Measurements from ENCODE around the gene CSTPP1.

Gene CSTPP1

DNA sequence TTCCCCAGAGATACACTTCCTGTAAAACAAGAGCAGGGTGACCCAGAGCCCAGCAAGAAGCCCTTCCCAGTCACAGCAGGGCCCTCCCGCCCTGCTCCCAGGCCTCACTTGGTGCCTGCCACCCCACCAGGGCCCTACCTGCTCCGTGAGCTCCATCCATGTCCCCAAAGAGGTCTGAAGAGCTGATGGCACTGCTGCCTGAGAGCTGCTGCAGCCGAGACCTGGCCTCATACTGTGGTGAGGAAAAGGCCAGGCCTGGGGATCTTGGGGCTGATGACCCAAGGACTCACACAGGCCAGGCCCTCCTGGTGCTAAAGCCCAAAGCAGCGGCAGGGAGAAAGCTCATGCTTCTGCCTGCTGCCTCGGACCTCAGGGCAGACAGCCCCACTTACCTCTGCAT, 229.8 kb downstream of the CSTPP1 start:
- DNase-seq: no peak

DNA sequence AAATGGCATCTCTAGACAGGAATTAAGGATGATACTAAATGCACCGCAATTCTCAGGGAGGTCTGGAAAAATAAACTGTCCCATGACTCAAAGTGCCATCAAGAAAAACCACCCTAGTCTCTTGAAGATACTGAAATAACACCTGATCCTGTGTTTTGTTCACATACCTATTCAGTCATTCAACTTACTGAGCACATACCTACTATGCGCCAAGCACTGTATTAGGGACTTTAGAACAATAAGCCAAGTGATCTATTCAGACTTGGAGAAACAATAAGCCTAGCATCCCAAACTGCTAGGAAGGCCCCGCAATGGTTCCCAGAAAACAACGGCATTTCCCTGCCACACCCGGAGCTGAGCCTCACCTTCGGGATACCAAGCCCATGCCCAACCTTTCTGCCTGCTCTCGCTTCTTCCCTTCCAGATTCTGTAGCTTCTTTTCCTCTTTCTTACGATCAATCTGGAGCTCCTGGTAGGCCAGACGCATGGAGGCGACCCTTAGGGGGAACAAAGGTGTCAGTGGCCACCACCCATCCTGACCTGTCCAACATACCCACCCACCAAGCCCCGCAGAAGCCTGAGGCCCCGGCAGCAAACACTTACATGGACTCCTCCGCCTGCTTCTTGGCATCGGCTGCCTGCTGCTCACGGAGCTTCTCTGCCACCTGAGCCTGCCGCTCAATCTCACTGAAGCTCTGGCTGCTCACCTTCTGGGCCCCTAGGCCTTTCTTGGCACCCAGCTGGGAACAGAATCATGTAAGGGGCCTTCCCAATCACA, 234.7 kb downstream of the CSTPP1 start:
- no peak for DNase-seq

DNA sequence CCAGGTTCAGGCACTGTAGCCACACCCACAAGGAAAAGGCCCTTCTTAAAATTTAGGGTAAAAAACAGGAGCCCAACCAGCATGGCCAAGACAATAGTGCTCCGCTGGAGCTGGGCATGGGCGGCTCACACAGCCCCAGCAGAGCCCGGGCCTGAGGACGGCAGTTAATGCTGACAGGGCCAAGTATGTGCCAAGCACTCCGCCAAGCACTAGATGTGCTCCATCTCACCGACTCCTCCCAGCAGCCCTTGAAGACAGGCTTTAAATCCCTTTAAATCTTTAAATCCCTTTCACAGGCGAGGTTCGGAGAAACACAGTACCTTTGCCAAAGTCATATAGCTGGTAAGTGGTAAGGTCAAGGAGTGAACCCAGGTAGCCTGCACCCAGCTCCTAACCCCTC, 235.3 kb downstream of the CSTPP1 start:
- no peak for DNase-seq

DNA sequence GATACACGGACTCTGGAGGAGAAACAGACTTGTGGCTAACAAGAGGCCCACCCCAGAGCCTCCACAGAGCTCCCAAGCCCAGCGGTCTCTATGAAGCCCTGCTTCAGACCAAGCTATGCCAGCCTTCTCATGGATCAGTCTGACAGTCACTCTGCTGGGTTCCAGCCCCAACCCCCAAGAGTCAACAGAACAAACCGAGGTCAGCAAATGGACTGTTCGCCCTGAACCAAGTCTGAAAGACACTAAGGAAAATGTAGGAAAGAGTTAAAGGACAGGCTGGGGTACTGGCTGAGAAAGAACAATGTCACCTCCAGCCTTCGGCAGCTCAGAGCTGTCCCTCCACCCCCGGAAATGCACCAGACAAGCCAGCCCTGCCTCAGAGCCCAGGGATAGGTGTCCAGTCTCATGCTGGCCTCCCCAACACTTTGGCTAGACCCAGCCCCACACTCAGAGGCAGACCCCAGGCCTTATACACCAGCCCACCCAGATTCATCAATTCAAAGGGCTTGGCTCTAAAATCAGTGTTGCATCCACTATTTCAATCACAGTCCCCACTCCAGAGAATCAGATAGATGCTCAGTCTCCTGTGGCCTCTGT, 236.3 kb downstream of the CSTPP1 start:
- DNase-seq: no peak

DNA sequence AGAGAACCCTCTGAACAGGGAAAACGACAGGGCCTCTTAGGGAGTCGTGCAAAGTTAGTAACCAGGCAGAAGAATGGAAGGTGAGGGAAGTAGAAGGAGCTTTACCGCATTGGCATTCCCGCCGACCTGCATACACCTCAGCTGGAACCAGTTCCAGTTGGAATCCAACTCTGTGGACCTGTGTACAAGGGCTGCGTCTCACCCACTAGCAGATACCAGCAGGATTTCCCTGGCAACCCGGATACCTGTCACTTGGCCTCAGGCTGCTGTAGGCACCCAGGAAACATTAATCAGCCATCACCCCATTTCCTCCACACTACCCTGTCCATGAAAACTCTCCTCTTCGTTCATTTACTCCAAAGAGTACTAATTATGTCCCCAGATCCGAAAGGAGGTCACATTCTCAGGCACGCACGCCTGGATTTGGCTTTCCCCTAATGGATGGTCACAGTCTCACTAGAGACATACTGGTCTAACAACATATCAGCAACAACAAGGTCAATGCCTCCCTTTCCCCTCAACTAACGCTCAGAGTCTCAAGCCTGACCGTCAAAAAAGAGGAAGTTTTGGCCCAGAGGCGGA, 239.3 kb downstream of the CSTPP1 start:
- no peak for DNase-seq

DNA sequence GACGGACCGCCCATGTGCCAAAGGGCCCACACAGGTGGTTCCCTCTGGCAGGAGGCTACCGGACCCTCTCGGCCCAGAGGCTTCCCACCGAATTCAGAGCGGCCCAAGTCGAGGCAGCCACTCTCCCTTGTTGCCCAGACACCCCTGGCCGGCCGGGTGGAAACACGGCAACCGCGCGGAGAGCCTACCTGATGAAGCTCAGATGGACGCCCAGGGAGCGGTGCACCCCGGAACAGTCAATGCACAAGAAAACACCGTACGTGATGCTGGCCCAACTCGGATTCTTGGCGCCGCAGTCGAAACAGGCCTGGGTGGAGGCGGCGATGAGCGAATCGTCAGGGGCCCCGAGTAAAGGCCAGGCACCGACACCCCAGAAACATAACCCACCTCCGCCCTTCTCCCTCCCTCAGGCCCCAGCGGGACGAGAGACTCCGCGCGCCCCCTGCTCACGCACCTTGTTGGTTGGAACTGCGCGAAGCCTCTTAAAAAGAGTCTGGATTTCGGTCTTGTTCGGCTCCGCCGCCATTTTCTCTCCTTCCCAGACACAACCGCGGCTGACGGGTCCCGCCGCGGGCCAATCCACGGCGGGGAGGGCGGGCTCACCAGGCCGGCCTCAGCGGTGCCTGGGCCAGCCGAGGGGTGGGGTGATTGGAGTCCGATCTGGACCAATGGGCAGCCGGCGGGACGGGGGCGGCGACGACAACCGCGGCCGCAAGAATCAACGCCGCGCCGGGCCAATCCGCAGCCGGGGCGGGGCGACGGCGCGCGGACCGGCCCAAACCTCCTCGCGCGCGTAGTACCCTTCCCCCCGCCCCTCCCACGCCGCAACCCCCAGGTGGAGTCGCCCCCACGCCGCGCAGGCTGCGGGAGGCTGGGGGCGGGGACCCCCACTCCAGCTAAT, 240.0 kb downstream of the CSTPP1 start, which contains the start of gene ARFGAP2:
ARFGAP2 (minus strand) TSS at position 552 of the 901 bp plus-strand sequence; CDS start at position 526, 26 bp downstream.
- DNase-seq: peak; percentile 91

DNA sequence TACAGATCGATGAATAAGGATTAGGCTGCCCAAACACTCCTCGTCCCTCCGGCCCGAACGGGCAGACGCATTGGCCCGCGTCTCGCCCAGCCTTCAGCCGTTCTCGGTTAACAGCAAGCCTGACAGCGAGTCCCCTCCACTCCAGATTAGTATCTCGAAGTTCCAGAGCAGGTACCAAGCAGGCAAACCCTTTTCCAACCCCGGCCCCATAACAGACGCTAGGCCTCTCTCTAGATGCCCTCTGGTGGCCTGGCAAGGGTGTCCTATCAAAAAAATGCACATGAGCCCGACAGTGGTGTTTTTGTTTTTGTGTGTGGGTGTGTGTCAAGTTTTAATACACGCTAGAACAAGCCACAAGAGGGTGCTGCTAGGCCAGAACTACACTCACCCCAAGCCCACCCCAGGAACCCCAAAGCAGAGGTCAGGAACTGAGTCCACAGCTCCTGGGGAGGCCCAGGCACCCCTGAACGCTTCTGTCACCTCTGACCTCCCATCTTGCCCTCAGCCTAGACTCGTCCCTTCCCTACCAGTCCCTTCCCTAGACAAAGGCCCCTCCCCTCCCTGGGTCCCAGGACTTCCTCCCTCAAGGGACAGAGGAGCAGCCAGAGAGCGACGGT, 240.8 kb downstream of the CSTPP1 start:
- peak; percentile 37 for DNase-seq

DNA sequence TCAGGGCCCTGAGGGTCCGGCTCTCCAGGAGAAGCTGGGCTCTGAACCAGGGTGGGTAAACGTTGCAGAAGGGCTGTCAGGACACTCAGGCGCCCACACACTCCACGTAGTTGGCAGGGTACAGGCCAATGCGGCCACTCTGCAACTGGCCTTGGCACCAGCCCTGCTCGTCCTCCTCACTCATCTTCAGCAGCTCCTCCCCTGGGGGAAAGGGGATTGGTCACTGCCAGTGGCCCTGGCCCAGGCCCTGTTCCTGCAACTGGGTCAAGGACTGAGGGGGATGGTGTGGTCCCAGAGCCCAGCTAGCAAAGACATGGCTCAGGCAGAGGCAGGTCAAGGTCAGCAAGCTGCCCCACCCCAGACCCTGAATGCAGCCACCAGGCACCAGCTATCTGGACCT, 241.3 kb downstream of the CSTPP1 start:
- DNase-seq: no peak

DNA sequence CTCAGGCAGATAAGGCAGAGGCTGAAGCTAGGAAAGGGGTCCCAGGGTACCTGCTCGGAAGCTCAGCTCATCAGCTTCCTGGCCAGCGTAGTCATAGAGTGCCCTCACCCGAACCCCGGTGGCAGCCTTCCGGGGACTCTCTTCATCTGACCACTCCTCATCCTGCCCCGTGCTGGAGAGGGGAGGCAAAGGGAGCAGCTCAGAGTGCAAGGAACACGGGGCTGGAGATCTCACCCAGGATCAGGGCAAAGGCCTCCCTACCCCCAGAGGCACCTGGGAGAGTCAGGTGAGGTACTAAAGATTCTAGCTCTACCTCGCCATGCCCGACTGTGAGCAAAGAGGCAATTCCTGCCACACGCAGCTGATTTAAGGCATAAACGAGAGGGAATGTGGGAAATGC, 241.8 kb downstream of the CSTPP1 start:
- no peak for DNase-seq

DNA sequence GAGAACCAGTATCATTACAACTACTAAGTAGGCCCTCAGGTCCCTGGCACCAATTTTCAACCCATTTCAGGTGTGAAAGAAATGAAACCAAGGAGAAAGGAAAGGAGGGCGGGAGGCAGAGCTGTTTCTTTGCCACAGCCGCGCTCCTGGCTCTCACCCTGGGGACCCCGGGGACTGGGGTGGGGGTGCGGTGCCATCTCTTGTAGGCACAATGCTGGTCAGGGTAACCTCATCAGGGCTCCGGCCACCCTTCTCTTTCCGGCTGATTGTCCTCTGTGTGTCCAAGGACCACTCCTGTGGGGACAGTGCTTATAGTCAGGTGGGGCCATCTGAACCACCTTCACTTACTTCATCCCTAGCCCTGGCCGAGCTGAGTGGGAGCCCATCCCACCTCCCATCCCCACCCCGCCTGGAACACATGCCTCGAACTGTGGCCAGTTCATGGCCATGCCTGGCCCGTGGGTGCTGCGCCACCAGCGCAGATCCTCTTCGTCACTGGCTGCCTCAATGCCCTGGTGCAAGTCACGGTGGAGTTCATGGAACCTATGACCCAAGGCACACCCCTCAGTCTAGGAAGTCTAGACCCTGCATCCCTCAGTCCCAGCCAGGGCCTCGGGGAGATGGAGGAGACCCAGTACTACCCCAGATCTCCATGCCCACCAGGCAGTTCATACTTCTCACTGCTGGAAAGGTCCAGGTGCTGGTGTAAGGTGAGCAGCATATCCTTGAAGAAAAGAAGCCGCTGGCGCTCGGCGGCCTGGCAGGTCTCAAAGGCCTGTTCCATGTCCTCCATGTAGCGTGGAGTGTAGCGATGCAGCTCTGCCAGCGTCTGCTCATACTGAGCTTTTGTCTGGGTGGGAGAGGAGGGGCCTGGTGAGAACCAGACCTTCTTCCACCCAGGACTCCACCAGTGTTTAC, 242.4 kb downstream of the CSTPP1 start:
- no peak for DNase-seq

DNA sequence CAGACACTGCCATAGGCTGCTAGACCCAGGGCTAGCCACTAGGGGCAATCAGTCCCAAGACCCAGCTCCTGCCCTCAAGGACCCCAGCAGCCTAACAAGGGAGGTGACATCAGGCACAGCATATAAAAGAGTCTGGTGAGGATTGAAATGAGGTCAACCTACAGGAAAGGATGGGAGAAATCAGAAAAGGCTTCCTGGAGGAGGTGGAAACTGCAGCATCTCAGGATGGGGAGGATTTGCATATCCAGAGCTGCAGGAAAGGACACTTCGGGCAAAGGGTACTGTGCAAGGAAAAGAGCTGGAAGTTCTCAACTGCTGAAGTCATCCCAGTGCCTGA, 243.1 kb downstream of the CSTPP1 start:
- no peak for DNase-seq

DNA sequence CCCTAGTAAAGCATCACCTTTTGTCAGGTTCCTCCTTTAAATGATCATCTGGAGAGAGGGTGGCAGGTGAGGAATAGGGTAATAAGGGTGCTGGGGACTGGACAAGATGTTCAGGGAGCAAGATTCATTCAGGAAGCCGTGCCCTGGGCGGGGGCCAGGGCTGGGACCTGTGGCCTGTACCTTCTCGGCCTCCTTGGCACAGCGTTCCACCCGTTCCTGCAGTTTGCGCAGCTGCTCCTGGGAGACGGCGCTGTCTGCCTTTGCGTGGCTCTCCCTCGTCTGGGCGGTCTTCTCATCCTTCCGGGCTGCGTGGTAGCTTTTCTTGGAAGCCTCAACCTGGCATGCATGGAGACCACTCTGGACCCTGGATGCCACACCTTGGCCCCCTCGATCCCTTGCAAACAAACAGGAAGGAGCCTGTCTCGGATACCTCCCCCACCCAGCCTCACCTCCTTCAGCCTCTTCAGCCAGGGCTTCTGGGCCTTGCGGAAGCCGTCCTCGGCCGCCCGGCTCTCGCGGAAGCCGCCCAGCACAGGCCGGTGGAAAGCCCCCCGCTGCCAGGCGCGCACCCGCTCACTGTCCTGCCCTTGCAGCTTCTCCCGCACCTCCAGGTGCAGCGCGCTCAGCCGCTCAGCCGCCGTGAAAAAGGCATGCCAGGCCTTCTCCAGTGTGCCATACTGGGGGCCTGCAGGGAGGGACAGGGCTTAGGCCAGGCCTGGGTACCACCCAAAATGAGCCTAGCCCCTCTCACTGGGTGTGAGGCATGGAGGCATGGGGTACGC, 243.6 kb downstream of the CSTPP1 start:
- no peak for DNase-seq

DNA sequence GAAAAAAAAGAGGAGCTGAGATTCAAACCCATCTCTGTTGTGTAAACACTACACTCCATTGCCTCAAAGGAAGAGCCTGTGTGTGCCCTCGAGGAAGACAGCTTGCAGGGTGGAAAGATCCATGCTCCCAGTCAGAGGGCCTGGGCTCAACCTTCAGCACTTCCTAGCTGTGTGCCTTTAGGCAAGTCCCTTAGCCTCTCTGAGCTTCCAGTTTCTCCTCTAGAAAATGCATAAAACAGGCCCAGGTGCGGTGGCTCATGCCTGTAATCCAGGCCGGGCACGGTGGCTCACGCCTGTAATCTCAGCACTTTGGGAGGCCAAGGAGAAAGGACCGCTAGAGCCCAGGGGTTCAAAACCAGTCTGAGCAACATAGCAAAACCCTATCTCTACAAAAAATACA, 244.7 kb downstream of the CSTPP1 start:
- no peak for DNase-seq

DNA sequence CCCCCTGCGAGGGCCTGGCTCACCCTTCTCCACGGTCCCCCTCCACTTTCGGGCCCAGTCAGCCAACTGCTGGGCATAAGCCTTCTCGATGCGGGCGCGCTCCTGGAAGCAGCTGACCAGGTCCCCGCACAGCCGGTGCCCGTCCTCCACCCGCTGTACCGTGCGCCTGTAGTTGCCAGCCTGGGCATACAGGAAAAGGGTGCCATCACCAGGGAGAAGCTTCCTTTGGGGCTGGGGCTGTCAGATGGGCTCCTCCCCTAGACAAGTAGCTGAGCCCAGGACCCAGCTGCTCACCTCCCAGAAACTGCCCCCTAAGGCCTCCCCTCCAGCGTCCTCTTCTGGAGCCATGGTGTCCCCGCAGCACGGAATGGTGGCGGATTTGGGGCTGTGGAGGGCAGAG, 245.8 kb downstream of the CSTPP1 start:
- DNase-seq: no peak

DNA sequence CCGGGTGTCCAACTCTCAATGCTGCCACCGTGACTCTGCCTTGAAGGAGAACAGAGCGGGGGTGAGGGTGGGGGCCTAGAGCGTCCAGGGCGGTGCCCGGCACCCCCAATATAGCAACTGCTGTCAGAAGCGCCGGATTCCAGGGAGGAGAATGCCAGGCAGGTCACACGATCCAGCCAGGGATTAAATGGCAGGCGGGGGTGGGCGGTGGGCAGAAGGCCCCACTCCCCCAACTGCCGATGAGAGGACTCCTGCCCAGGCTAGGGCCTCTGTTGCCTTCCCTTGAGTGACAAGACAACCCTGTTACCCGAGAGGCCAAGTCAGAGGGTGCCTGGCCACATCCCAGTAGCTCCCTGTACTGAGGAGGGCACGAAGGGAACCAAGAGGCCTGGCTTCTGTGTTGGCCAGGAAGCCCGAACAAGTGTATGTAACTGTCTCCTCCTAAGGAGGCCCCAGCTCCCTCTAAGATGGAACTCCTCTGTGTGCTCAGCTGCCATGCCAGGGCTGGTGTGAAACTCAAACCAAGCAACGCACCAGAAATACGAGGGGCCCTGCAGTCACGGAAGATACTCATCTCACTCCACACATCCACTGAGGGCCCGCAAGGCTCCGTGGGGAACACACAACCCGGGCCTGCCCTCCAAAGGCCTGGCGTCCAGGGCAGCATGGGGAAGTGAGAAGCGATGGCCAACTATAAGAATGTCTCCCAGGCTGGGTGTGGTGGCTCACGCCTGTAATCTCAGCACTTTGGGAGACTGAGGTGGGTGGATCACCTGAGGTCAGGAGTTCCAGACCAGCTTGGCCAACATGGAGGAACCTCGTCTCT, 246.7 kb downstream of the CSTPP1 start:
- no peak for DNase-seq

DNA sequence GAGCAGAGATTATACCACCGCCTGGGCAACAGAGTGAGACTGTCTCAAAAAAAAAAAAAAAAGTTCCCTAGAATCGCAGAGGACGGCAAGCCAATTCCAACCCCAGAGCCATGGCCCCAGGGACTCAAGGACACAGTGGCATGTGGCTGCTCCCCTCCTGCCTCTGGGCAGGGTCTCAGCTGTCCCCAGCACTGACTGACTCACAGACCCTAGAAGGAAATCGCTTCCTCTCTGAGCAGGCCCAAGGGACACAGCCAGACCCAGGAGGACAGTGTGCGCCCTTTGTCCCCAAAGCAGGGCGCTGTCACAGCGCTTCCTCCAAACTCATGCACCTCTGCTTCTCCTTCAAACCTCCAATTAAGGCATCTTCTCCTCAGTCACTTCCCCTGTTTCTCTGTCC, 247.4 kb downstream of the CSTPP1 start:
- no peak for DNase-seq

DNA sequence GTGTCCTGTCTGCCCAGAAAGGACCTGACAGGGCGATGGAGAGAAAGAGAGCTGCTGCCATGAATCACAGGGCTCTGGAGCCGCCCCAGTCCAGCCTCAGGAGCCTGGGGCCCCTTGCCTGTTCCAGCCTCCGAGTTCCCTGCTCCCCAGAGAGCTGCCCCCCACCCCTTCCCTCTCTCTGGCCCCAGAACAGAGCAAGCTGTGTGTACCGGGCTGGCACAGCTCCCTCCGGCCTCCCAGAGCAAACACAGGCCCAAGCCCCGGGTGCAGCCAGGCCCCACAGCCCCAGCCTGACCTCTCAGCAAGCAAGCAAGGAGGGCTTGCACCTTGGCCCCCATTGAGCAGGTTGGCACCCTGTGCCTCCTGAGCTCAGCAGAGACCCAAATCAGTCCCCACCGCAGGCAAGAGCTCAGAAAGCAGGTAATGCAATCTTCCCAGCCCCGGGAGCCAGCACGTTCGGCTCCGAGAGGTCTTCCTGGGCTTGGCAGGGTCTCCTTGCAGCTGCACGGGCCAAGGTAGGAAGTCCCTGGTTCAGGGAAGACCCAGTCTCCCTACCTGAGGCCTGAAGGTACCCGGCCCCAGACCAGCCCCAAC, 248.2 kb downstream of the CSTPP1 start:
- no peak for DNase-seq

DNA sequence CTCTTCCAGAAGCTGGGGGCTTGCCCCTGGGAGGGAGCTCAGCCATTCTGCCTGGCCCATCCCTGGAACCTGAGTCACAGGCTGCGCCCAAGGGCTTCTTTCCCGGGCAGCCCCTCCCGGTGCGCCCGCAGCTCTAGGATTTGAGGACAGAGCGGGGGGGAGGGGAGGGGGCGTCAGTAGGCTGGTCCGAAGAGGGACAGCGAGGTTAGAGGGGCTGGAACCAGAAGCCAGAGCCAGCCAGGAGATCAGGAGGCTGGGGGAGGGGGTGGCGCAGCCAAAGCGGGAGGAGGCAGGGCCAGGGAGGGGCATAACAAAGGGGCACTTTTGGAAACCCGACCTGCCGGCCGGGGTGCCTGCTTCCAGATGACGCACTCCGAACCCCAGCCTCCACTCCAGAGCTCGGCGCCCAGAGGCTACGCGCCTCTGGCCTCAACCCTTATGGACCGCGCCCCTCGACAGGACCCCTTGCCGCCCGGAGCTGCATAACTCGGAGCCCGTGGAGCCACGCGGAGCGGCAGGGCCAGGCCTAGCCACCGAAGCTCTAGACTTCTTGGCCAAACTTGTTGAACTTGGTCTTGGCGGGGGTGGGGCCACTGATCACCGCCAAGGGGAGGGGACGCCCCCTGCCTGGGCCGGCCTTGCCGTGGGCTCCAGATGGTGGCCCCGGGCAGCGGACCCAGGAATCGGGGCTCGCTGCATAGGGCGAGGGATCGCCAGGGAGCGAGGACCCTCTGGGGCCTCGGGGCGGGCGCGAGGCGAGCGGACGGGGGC, 248.9 kb downstream of the CSTPP1 start:
- DNase-seq: no peak

Data from NCI-H446 treated with DMSO at 0.1 percent for 48 hours (cell line).